ENCODE measurements around the gene NUP214.

DNA sequence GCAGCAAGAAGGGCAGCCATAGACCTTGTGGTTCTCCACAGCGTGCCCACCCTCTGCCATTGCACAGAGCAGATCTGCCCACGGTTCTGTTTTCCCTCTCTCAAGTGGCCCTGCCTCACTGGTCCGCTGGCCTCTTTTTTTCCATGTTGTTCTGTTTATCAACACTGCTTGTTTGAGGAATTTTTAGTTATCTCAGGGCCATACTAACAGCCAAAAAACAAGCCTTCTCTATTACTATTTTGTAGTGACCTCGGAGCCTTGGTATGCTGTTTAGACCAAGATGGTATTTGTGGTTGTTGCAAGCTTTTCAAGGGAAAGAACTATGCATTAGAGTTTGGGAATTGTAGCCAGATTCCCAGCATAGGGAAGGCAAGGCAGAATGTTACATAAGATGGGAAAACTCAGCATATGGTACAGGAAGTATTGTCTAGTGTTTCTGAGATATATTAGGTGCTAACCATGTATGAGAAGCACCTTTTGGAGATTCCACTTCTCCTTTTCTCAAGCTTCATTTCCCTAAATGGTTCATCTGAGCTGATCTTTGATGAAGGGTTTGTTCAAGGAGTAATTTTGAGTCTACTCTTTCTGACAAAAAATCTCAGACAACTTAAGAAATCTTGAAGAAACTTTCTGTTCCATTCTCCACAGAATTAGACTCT, 54.3 kb downstream of the NUP214 start:
- TF ChIP-seq, protein P1, sequence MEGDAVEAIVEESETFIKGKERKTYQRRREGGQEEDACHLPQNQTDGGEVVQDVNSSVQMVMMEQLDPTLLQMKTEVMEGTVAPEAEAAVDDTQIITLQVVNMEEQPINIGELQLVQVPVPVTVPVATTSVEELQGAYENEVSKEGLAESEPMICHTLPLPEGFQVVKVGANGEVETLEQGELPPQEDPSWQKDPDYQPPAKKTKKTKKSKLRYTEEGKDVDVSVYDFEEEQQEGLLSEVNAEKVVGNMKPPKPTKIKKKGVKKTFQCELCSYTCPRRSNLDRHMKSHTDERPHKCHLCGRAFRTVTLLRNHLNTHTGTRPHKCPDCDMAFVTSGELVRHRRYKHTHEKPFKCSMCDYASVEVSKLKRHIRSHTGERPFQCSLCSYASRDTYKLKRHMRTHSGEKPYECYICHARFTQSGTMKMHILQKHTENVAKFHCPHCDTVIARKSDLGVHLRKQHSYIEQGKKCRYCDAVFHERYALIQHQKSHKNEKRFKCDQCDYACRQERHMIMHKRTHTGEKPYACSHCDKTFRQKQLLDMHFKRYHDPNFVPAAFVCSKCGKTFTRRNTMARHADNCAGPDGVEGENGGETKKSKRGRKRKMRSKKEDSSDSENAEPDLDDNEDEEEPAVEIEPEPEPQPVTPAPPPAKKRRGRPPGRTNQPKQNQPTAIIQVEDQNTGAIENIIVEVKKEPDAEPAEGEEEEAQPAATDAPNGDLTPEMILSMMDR (conservative IDR thresholded peaks at IDR 0.05; ENCODE audit: low read depth, low read length): no peak
- TF ChIP-seq RAD21 (IDR thresholded peaks at IDR 0.05; ENCODE audit: low read length) (no peak), FOS (IDR thresholded peaks at IDR 0.05; ENCODE audit: low read depth, low read length) (peak; percentile 18; the same call in 1 of the 2 replicates), POLR2A (IDR thresholded peaks at IDR 0.05; ENCODE audit: low read depth, low read length) (no peak), RCOR1 (IDR thresholded peaks at IDR 0.05; ENCODE audit: insufficient replicate concordance, low read length) (no peak), SMC3 (IDR thresholded peaks at IDR 0.05; ENCODE audit: low read depth, low read length) (0 out of 2 replicates have a peak, but pooled peaks have one; percentile 9), CHD1 (IDR thresholded peaks at IDR 0.05; ENCODE audit: low read depth, low read length) (no peak), RFX5 (IDR thresholded peaks at IDR 0.05; ENCODE audit: low read depth, low read length) (no peak), MAZ (IDR thresholded peaks at IDR 0.05; ENCODE audit: borderline replicate concordance, low read depth, low read length) (no peak), BHLHE40 (IDR thresholded peaks at IDR 0.05; ENCODE audit: low read depth, low read length) (no peak)
- TF ChIP-seq, protein P2, sequence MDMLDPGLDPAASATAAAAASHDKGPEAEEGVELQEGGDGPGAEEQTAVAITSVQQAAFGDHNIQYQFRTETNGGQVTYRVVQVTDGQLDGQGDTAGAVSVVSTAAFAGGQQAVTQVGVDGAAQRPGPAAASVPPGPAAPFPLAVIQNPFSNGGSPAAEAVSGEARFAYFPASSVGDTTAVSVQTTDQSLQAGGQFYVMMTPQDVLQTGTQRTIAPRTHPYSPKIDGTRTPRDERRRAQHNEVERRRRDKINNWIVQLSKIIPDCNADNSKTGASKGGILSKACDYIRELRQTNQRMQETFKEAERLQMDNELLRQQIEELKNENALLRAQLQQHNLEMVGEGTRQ (IDR thresholded peaks at IDR 0.05; ENCODE audit: low read depth, low read length): no peak
- TF ChIP-seq, protein P3, sequence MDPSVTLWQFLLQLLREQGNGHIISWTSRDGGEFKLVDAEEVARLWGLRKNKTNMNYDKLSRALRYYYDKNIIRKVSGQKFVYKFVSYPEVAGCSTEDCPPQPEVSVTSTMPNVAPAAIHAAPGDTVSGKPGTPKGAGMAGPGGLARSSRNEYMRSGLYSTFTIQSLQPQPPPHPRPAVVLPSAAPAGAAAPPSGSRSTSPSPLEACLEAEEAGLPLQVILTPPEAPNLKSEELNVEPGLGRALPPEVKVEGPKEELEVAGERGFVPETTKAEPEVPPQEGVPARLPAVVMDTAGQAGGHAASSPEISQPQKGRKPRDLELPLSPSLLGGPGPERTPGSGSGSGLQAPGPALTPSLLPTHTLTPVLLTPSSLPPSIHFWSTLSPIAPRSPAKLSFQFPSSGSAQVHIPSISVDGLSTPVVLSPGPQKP (IDR thresholded peaks at IDR 0.05; ENCODE audit: borderline replicate concordance, low read depth, low read length): no peak
